IMR-90 (cell line): ENCODE results near the gene FDX1. TPM values are rescaled to one million over a fixed set of nuclear protein-coding genes. Genes with fewer than 3 reads are reported as not detected.
A peak's percentile ranks its signal among the peaks of the same experiment; 100 is the strongest.

Experiments
- ATAC-seq: fragments of 200-7000 bp; cut with Tn5 transposase; 2 replicates; pipeline ENCODE4 v1.9.1; 2020; ENCODE audit warnings: low read depth, mild to moderate bottlenecking, moderate library complexity
- BruUV-seq: library from RNA; stranded (reverse); fragments of 400-500 nt; replicated peaks from 2 replicates; lab custom pipeline; 2021; lab: Mats Ljungman, UMichigan
- CTCF ChIA-PET: fragments of 300-600 bp; formaldehyde crosslinking; extraction: SDS; loops from one replicate; lab custom pipeline; 2021; ENCODE audit warnings: antibody characterized with exemption; lab: Yijun Ruan, JAX
- POLR2A ChIA-PET: fragments of 300-600 bp; sonication (Branson Sonifier 250); formaldehyde crosslinking; loops from one replicate; lab custom pipeline; 2022; ENCODE audit warnings: antibody characterized with exemption; ENCODE audit not compliant: unreplicated experiment; lab: Charles Lee
- DNase-seq: peaks from one replicate; pipeline ENCODE4 v3.0.0; 2013
- H2AFZ ChIP-seq: replicated peaks from 2 replicates; pipeline ENCODE3; 2013; ENCODE audit warnings: low read length, mild to moderate bottlenecking; ENCODE audit not compliant: poor library complexity
- H2AK5ac ChIP-seq: 2 replicates; pipeline ENCODE4 v1.6.1; 2013; ENCODE audit warnings: low read depth, low read length, inconsistent platforms
- H2AK9ac ChIP-seq: replicated peaks from 2 replicates; pipeline ENCODE3; 2013; ENCODE audit warnings: mild to moderate bottlenecking, low read depth, low read length, moderate library complexity; ENCODE audit not compliant: poor library complexity
- H2BK120ac ChIP-seq: 2 replicates; pipeline ENCODE4 v1.6.1; 2013; ENCODE audit warnings: low read depth, low read length, inconsistent platforms
- H2BK15ac ChIP-seq: 3 replicates; pipeline ENCODE4 v1.6.1; 2013; ENCODE audit warnings: low read depth, low read length, inconsistent platforms
- H2BK20ac ChIP-seq: 2 replicates; pipeline ENCODE4 v1.6.1; 2013; ENCODE audit warnings: low read depth, mild to moderate bottlenecking, inconsistent platforms, low read length, moderate library complexity
- H2BK5ac ChIP-seq: 2 replicates; pipeline ENCODE4 v1.6.1; 2013; ENCODE audit warnings: mild to moderate bottlenecking, low read depth, low read length, inconsistent platforms; ENCODE audit not compliant: poor library complexity, severe bottlenecking
- H3K14ac ChIP-seq: replicated peaks from 2 replicates; pipeline ENCODE4 v1.6.1; 2013; ENCODE audit warnings: low read depth, low read length, inconsistent platforms
- H3K18ac ChIP-seq: 2 replicates; pipeline ENCODE4 v1.6.1; 2013; ENCODE audit warnings: low read depth, low read length, control low read depth
- H3K23ac ChIP-seq: 2 replicates; pipeline ENCODE4 v1.6.1; 2013; ENCODE audit warnings: low read depth, low read length, inconsistent platforms
- H3K27ac ChIP-seq: 2 replicates; pipeline ENCODE4 v1.5.1; 2013; ENCODE audit warnings: mild to moderate bottlenecking, control low read depth, low read length; ENCODE audit not compliant: insufficient read depth
- H3K27me3 ChIP-seq: 2 replicates; pipeline ENCODE4 v1.6.1; 2013; ENCODE audit warnings: low read length; ENCODE audit not compliant: control insufficient read depth, insufficient read depth
- H3K36me3 ChIP-seq: 2 replicates; pipeline ENCODE4 v1.6.1; 2013; ENCODE audit warnings: low read length, mixed read lengths; ENCODE audit not compliant: control insufficient read depth, insufficient read depth
- H3K4ac ChIP-seq: 2 replicates; pipeline ENCODE4 v1.6.1; 2013; ENCODE audit warnings: low read depth, low read length, inconsistent platforms
- H3K4me1 ChIP-seq: 2 replicates; pipeline ENCODE4 v1.6.1; 2013; ENCODE audit warnings: low read length, mixed read lengths; ENCODE audit not compliant: control insufficient read depth, insufficient read depth
- H3K4me2 ChIP-seq: 2 replicates; pipeline ENCODE4 v1.6.1; 2013; ENCODE audit warnings: low read depth, mild to moderate bottlenecking, control low read depth, low read length, moderate library complexity
- H3K4me3 ChIP-seq: 2 replicates; pipeline ENCODE4 v1.5.1; 2013; ENCODE audit warnings: low read depth, mild to moderate bottlenecking, control low read depth, low read length, moderate library complexity; ENCODE audit not compliant: insufficient read depth
- H3K56ac ChIP-seq: 2 replicates; pipeline ENCODE4 v1.6.1; 2013; ENCODE audit warnings: low read length, inconsistent platforms; ENCODE audit not compliant: insufficient read depth; ENCODE audit errors: extremely low read depth
- H3K79me1 ChIP-seq, 2 experiments: 2 replicates each; pipeline ENCODE4 v1.6.1; 2013; ENCODE audit warnings: low read length in 2 of 2, inconsistent platforms in 1 of 2, low read depth in 1 of 2
- H3K9ac ChIP-seq: 2 replicates; pipeline ENCODE4 v1.6.1; 2013; ENCODE audit warnings: low read depth, low read length, control low read depth
- H3K9me1 ChIP-seq: 2 replicates; pipeline ENCODE4 v1.6.1; 2013; ENCODE audit warnings: low read length, inconsistent platforms; ENCODE audit not compliant: insufficient read depth
- H3K9me3 ChIP-seq: 2 replicates; pipeline ENCODE4 v1.6.1; 2013; ENCODE audit warnings: low read length; ENCODE audit not compliant: control insufficient read depth, insufficient read depth
- H4K20me1 ChIP-seq: 2 replicates; pipeline ENCODE4 v1.6.1; 2013; ENCODE audit warnings: low read length, inconsistent platforms; ENCODE audit not compliant: insufficient read depth
- H4K5ac ChIP-seq: 2 replicates; pipeline ENCODE4 v1.6.1; 2013; ENCODE audit warnings: mild to moderate bottlenecking, low read depth, low read length, control low read depth
- H4K8ac ChIP-seq, 2 experiments: 2 replicates each; pipeline ENCODE4 v1.6.1; 2013; ENCODE audit warnings: low read depth in 2 of 2, low read length in 2 of 2, control low read depth in 1 of 2, inconsistent platforms in 1 of 2
- H4K91ac ChIP-seq: 2 replicates; pipeline ENCODE4 v1.6.1; 2013; ENCODE audit warnings: low read depth, low read length, inconsistent platforms; ENCODE audit not compliant: insufficient read depth
- CTCF ChIP-seq: conservative IDR thresholded peaks from 2 replicates; pipeline ENCODE4 v1.5.1; 2012; ENCODE audit warnings: mild to moderate bottlenecking, low read depth, low read length, improper control_type of control experiment
- MAFK ChIP-seq: IDR thresholded peaks from 2 replicates; pipeline ENCODE4 v1.6.1; 2012; ENCODE audit warnings: low read depth, low read length, improper control_type of control experiment
- MXI1 ChIP-seq: IDR thresholded peaks from 2 replicates; pipeline ENCODE4 v1.6.1; 2012; ENCODE audit warnings: low read depth, mild to moderate bottlenecking, low read length, moderate library complexity, borderline replicate concordance
- POLR2A ChIP-seq: IDR thresholded peaks from 2 replicates; pipeline ENCODE4 v1.6.1; 2012; ENCODE audit warnings: mild to moderate bottlenecking, low read depth, low read length
- RAD21 ChIP-seq: IDR thresholded peaks from 2 replicates; pipeline ENCODE4 v1.6.1; 2012; ENCODE audit warnings: low read length, improper control_type of control experiment
- RCOR1 ChIP-seq: IDR thresholded peaks from 2 replicates; pipeline ENCODE4 v1.6.1; 2012; ENCODE audit warnings: mild to moderate bottlenecking, low read length, improper control_type of control experiment; ENCODE audit not compliant: insufficient replicate concordance
- WGBS, 2 experiments: methylation state at CpG; one replicate each; pipeline versions ENCODE4 v1.1.5 to v1.1.7; 2013; ENCODE audit warnings: missing lambda C conversion rate in 2 of 2; ENCODE audit not compliant: insufficient read length in 1 of 2; ENCODE audit errors: extremely low coverage in 2 of 2; 5-methylcytosine and 5-hydroxymethylcytosine counted together
- dilution Hi-C: fragments of 300-500 bp; cut with HindIII; formaldehyde crosslinking; loops from one replicate; pipeline ENCODE4 v1.14.3; 2018; ENCODE audit warnings: low sequenced_read_pairs; ENCODE audit not compliant: unreplicated experiment
- in situ Hi-C: fragments of 300-500 bp; cut with MboI; formaldehyde crosslinking; loops from 3 replicates; pipeline ENCODE4 v1.14.3; 2019; ENCODE audit warnings: low sequenced_read_pairs, inconsistent platforms, mixed read lengths
- intact Hi-C: fragments of 100-400 bp; cut with micrococcal nuclease; formaldehyde crosslinking; loops from 2 replicates; pipeline ENCODE4 v1.10.0; 2022
- polyA plus RNA-seq, 3 experiments: library from polyadenylated mRNA; depleted of rRNA; stranded (reverse); fragments of >200 nt; gene quantifications; 2 replicates each; pipeline ENCODE4 v1.2.3, GENCODE V29; 2012; ENCODE audit warnings: low replicate concordance in 1 of 3
- total RNA-seq: library from RNA; depleted of rRNA; stranded (reverse); fragments of >200 nt; gene quantifications from 2 replicates; pipeline ENCODE4 v1.2.3, GENCODE V29; 2012

Gene FDX1
- total and polyA plus RNA-seq, 2 of the 4 experiments (the other 2 are of a cell fraction) = 4.3 to 5.1 TPM

DNA sequence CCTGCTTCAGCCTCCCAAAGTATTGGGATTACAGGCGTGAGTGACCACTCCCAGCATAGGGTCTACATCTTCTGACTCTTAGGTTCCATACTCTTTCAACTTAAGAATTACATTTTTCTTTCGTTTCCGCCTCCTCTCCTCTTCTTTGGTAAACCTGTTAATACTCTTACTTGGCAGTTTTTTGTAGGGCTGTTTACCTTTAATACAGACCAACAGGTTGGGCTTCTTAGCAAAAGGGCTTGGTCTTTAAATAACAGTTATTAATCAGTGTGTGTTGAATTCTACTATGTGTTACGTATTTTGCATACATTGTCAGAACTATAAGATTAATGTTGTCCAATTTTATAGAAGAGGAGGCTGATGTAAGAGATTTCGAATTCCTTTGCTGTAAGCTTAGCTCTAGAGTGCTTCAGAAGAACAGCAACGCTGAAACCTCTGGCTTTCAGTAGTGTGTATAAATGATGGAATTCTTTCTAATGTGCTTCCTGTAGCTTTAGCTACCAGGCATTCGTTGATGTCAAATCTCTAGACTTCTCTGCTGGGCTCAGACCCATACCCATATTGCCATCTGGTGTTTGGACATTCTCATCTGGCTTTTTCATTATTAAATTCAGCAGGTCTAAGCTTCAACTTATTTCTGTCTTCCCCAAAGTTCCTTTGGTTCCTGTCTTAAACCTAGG is 3.1 kb downstream of the FDX1 start:
- no peak for ATAC-seq
- Histone ChIP-seq H3K14ac (no peak overlapping the region), H3K9me1 (peaks cover 4% of the 10 kb centered on the region; the same call in 1 of the 2 replicates), H4K8ac (no peak overlapping the region), H3K4me2 (peak overlapping the region; percentile 74), H4K20me1 (peaks cover 31% of the 10 kb centered on the region), H3K56ac (no peak overlapping the region), H3K27me3 (no peaks in the 10 kb centered on the region), H3K18ac (no peak overlapping the region), H3K4me1 (peaks cover 11% of the 10 kb centered on the region), H3K27ac (no peak overlapping the region), H3K23ac (no peak overlapping the region), H2BK120ac (no peak overlapping the region), H4K5ac (no peak overlapping the region), H4K91ac (no peak overlapping the region), H3K9me3 (no peaks in the 10 kb centered on the region), H3K9ac (no peak overlapping the region), H2AK5ac (no peak overlapping the region), H3K79me1 (peaks cover 22 to 62% of the 10 kb centered on the region in 2 experiments), H2BK20ac (no peak overlapping the region), H2AK9ac (no peak overlapping the region), H2BK15ac (no peak overlapping the region), H3K4ac (no peak overlapping the region), H2BK5ac (no peak overlapping the region), H3K36me3 (peaks cover 1% of the 10 kb centered on the region; the same call in 1 of the 2 replicates), H2AFZ (no peak overlapping the region), H3K4me3 (no peak overlapping the region)
- DNase-seq = peak; percentile 60
- no TSS peak for BruUV-seq
- intact Hi-C loops = loop anchor here (1.0 to 10.0 kb wide), 7 partner anchors 56 to 1012 kb away; partner anchors contain the start of gene ZC3H12C
- TF ChIP-seq RAD21 (0 out of 2 replicates have a peak, but pooled peaks have one; percentile 7), MAFK (0 out of 2 replicates have a peak, but pooled peaks have one; percentile 1), CTCF (0 out of 2 replicates have a peak, but pooled peaks have one; percentile 20), RCOR1 (no peak), POLR2A (no peak), MXI1 (no peak)
- dilution Hi-C loops = no loop called here
- in situ Hi-C loops = loop anchor here (5.0 kb wide), 1 partner anchor 231 kb away; no protein-coding TSS in a partner anchor
- CTCF ChIA-PET = interaction anchor here (0.6 to 1.6 kb wide), 5 partner anchors 196 to 984 kb away, joined by 3 to 18 read pairs (median 3); no protein-coding TSS in a partner anchor
- POLR2A ChIA-PET = no interaction called here
- WGBS, 2 experiments = no CpG with 5 or more reads among the region's 7 CpGs
